ENCODE results near the gene VAV2. TPM values are rescaled to one million over a fixed set of nuclear protein-coding genes. Genes with fewer than 3 reads are reported as not detected.

The VAV2 gene
- total and polyA plus RNA-seq, 9 of the 15 experiments (the other 6 are each of a cell fraction or from before 2014, with no cell fraction given): 0.01 to 2.7 (median 1.0) TPM; not detected in 1

DNA sequence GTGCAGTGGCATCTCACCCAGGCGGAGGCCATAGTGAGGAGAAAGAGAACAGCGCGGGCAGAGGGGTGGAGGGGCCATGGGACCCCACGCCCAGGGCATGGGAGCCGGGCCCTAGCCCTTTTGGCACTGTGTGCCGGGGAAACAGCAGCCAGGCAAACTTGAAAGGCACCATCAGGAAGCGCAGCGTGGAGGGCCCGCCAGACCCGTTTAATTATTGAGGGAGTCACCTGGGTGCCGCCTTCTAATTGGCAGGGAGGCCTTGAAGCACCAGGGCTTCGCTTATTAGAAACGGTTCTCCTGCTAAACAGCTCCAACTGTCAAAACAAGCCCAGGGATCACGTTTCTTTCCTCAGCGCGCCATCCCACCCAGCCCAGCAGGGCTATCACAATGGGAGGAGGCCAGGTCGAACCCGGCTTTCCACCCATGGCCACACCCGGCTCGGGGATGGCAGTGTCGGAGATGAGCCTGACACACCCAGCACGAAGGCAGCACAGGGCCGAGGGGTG is 149.3 kb downstream of the VAV2 start:
- POLR2A ChIA-PET: no interaction called here
- Histone ChIP-seq H4K20me1 (replicated peaks; ENCODE audit: control insufficient read depth, insufficient read depth, low read length) (peaks cover 27% of the 10 kb centered on the region), H3K9ac (ENCODE audit: insufficient read depth in 1 of 2, low read depth in 2 of 2, low read length in 2 of 2) (no peak overlapping the region), H3K36me3 (ENCODE audit: control insufficient read depth, insufficient read depth, low read length) (no peaks in the 10 kb centered on the region), H2AFZ (ENCODE audit: low read depth, low read length) (no peak overlapping the region), H3K4me1 (replicated peaks in 1 of 2; ENCODE audit: control insufficient read depth in 2 of 2, insufficient read depth in 2 of 2, low read length in 2 of 2) (peaks cover 0 to 6% of the 10 kb centered on the region in 2 experiments; a peak in 2 of 5 replicates), H3K4me2 (ENCODE audit: insufficient read depth, low read length) (no peak overlapping the region), H3K9me3 (replicated peaks; ENCODE audit: control insufficient read depth, insufficient read depth, low read depth, low read length) (no peaks in the 10 kb centered on the region), H3K27me3 (ENCODE audit: control insufficient read depth in 2 of 2, insufficient read depth in 2 of 2, low read length in 2 of 2) (peaks cover 12 to 74% of the 10 kb centered on the region in 2 experiments), H3K4me3 (no peak overlapping the region), H3K9me1 (ENCODE audit: control insufficient read depth, insufficient read depth, low read length) (no peaks in the 10 kb centered on the region), H3K27ac (ENCODE audit: extremely low read depth, low read depth, low read length) (no peak overlapping the region), H3K79me2 (ENCODE audit: control insufficient read depth, insufficient read depth, low read length) (no peaks in the 10 kb centered on the region)
- intact Hi-C loops (cut with micrococcal nuclease): no loop called here
- ATAC-seq (no peak), DNase-seq (ENCODE audit: extremely low read depth in 1 of 4, low spot score in 3 of 4) (no peak), FAIRE-seq (no peak)
- CTCF ChIA-PET (ENCODE audit: low intra/inter-chr PET ratio): no interaction called here
- TF ChIP-seq NFXL1 (CRISPR knock-in tag; IDR thresholded peaks at IDR 0.05) (no peak), NCOA6 (IDR thresholded peaks at IDR 0.05) (no peak), ZNF143 (CRISPR knock-in tag; IDR thresholded peaks at IDR 0.05) (no peak), PURB (CRISPR knock-in tag; IDR thresholded peaks at IDR 0.05; ENCODE audit: low read depth) (no peak), ZNF324 (CRISPR knock-in tag; IDR thresholded peaks at IDR 0.05) (no peak), USF2 (CRISPR knock-in tag; IDR thresholded peaks at IDR 0.05) (no peak), ZBTB8A (IDR thresholded peaks at IDR 0.05; ENCODE audit: partially characterized antibody) (no peak), HBP1 (CRISPR knock-in tag; IDR thresholded peaks at IDR 0.05) (no peak), ZNF589 (CRISPR knock-in tag; IDR thresholded peaks at IDR 0.05; ENCODE audit: low read depth) (no peak), TCF7 (IDR thresholded peaks at IDR 0.05; ENCODE audit: borderline replicate concordance) (no peak), SNRNP70 (optimal IDR thresholded peaks at IDR 0.05; ENCODE audit: low read depth, low read length) (no peak), KLF10 (CRISPR knock-in tag; IDR thresholded peaks at IDR 0.05) (no peak), FOXA1 (IDR thresholded peaks at IDR 0.05; ENCODE audit: borderline replicate concordance) (no peak), ZNF3 (CRISPR knock-in tag; IDR thresholded peaks at IDR 0.05) (no peak), ESRRA (IDR thresholded peaks at IDR 0.05; ENCODE audit: borderline replicate concordance, low read depth) (no peak), EP300 (IDR thresholded peaks at IDR 0.05; ENCODE audit: low read length) (no peak), TRIM28 (IDR thresholded peaks at IDR 0.05) (no peak), ZFX (CRISPR knock-in tag; IDR thresholded peaks at IDR 0.05) (no peak)
- TF ChIP-seq, protein P1, sequence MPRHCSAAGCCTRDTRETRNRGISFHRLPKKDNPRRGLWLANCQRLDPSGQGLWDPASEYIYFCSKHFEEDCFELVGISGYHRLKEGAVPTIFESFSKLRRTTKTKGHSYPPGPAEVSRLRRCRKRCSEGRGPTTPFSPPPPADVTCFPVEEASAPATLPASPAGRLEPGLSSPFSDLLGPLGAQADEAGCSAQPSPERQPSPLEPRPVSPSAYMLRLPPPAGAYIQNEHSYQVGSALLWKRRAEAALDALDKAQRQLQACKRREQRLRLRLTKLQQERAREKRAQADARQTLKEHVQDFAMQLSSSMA (CRISPR knock-in tag; IDR thresholded peaks at IDR 0.05): no peak
- WGBS (ENCODE audit: insufficient coverage, low coverage, missing lambda C conversion rate): 4% methylated on average over 23 of the region's 23 CpGs
- in situ Hi-C loops (cut with MboI): no loop called here
- no TSS peak for BruUV-seq (replicated peaks)

Measured in K562 (cell line).